Frontal cortex (tissue), 4 donors: Measurements from ENCODE around the gene SMC3. TPM values are rescaled to one million over a fixed set of nuclear protein-coding genes. Genes with fewer than 3 reads are reported as not detected.
"Not testable (repeated sequence)": the region's sequence is repeated elsewhere in the genome, so short reads cannot be mapped to it uniquely, and the experiment has no call there.

ENCODE experiments used
- DNase-seq, 2 donors: peaks; one replicate each; pipeline ENCODE4 v3.0.0; 2012; ENCODE audit warnings: low spot score in 2 of 2
- FAIRE-seq: peaks from 2 replicates; lab custom pipeline; 2012; peaks lifted over from hg19 to GRCh38; lab: Jason Lieb, UNC
- total RNA-seq: library from RNA; depleted of rRNA; stranded (reverse); fragments of >200 nt; gene quantifications from one replicate; pipeline ENCODE4 v1.2.3, GENCODE V29; 2014
- donor health status: control.
- donor health status: control.
- donor health status: control.

SMC3 gene
- total RNA-seq, 1 donor from 2014 or later, result 55.4 TPM

GRCh38 chr10:110571093-110571743 lies 3.7 kb downstream of the SMC3 start:
- DNase-seq (no peak), FAIRE-seq (no peak)

GRCh38 chr10:110572862-110573261 lies 5.4 kb downstream of the SMC3 start:
- DNase-seq, result no peak
- no peak for FAIRE-seq

- DNase-seq (no peak), FAIRE-seq (no peak)
Measured at GRCh38 chr10:110574420-110574819, 6.9 kb downstream of the SMC3 start.

GRCh38 chr10:110576220-110576619 lies 8.7 kb downstream of the SMC3 start:
- peak; percentile 15 for FAIRE-seq

GRCh38 chr10:110577056-110577455 lies 9.6 kb downstream of the SMC3 start:
- no peak for DNase-seq
- no peak for FAIRE-seq

More at GRCh38 chr10:110576220-110576619, 8.7 kb downstream of the SMC3 start:
- DNase-seq, result no peak

- DNase-seq, result no peak
- FAIRE-seq, result no peak
Measured at GRCh38 chr10:110584006-110584405, 16.5 kb downstream of the SMC3 start.

- FAIRE-seq, result no peak
Measured at GRCh38 chr10:110591760-110592159, 24.3 kb downstream of the SMC3 start.

GRCh38 chr10:110597476-110597875 lies 30.0 kb downstream of the SMC3 start:
- DNase-seq (no peak), FAIRE-seq (no peak)

More at GRCh38 chr10:110591760-110592159, 24.3 kb downstream of the SMC3 start:
- DNase-seq, result no peak

GRCh38 chr10:110600487-110601101 lies 33.1 kb downstream of the SMC3 start:
- FAIRE-seq, result peak; percentile 17
- DNase-seq, result peak in 1 of 2 donors; percentile 16

GRCh38 chr10:110601581-110601980 lies 34.1 kb downstream of the SMC3 start:
- DNase-seq (no peak), FAIRE-seq (no peak)

GRCh38 chr10:110608087-110608486 lies 40.6 kb downstream of the SMC3 start:
- FAIRE-seq (no peak), DNase-seq (no peak)

- no peak for DNase-seq
- no peak for FAIRE-seq
Measured at GRCh38 chr10:110609605-110610004, 42.1 kb downstream of the SMC3 start.

- DNase-seq (peak; percentile 15 to 54), FAIRE-seq (no peak)
Measured at GRCh38 chr10:110610308-110610774, 42.8 kb downstream of the SMC3 start.

- not testable (repeated sequence) for DNase-seq, FAIRE-seq
Measured at GRCh38 chr10:110610781-110611180, 43.3 kb downstream of the SMC3 start.

- DNase-seq, result no peak
- FAIRE-seq, result no peak
Measured at GRCh38 chr10:110612087-110612486, 44.6 kb downstream of the SMC3 start.

GRCh38 chr10:110612629-110613028 lies 45.1 kb downstream of the SMC3 start:
- DNase-seq (no peak), FAIRE-seq (no peak)

GRCh38 chr10:110613341-110613995 lies 46.0 kb downstream of the SMC3 start:
- no peak for FAIRE-seq
- no peak for DNase-seq

- no peak for FAIRE-seq
Measured at GRCh38 chr10:110613996-110614495, 46.6 kb downstream of the SMC3 start.

GRCh38 chr10:110615057-110615747 lies 47.7 kb downstream of the SMC3 start:
- FAIRE-seq (no peak), DNase-seq (no peak)

More at GRCh38 chr10:110613996-110614495, 46.6 kb downstream of the SMC3 start:
- DNase-seq, result no peak

- no peak for FAIRE-seq
Measured at GRCh38 chr10:110616493-110617033, 49.1 kb downstream of the SMC3 start.

More at GRCh38 chr10:110616493-110617033, 49.1 kb downstream of the SMC3 start:
- no peak for DNase-seq
